Measurements from ENCODE around the gene ENTPD8. TPM values are rescaled to one million over a fixed set of nuclear protein-coding genes. Genes with fewer than 3 reads are reported as not detected.

ENTPD8 gene
- total and polyA plus RNA-seq, 2 donors = 0.14 to 3.8 TPM

- 94% methylated on average over 42 of the region's 42 CpGs for WGBS
- no peaks in the 10 kb centered on the region for H3K9me3 ChIP-seq (ENCODE audit: control insufficient read depth in 2 of 2, insufficient read depth in 1 of 2, low read length in 1 of 2)
- no peak for DNase-seq (ENCODE audit: low read depth in 6 of 9, low spot score in 9 of 9)
- no peak overlapping the region for H3K4me3 ChIP-seq (ENCODE audit: low read length in 2 of 2)
- H3K27ac ChIP-seq (ENCODE audit: low read depth in 1 of 2, low read length in 1 of 2) = no peak overlapping the region
- no peaks in the 10 kb centered on the region for H3K4me1 ChIP-seq (ENCODE audit: control insufficient read depth in 2 of 2, insufficient read depth in 2 of 2, low read length in 2 of 2)
- H3K36me3 ChIP-seq (ENCODE audit: control insufficient read depth in 2 of 2, insufficient read depth in 2 of 2, low read length in 1 of 2) = no peaks in the 10 kb centered on the region
- H3K27me3 ChIP-seq (ENCODE audit: control insufficient read depth in 2 of 2, insufficient read depth in 1 of 2, low read length in 1 of 2) = peaks cover 1 to 10% of the 10 kb centered on the region in 2 donors
Measured at GRCh38 chr9:137435980-137436760, 5.0 kb downstream of the ENTPD8 start.

GRCh38 chr9:137435381-137435891, 5.7 kb downstream of the ENTPD8 start:
- Histone ChIP-seq H3K9me3 (ENCODE audit: control insufficient read depth in 2 of 2, insufficient read depth in 1 of 2, low read length in 1 of 2) (no peaks in the 10 kb centered on the region), H3K36me3 (ENCODE audit: control insufficient read depth in 2 of 2, insufficient read depth in 2 of 2, low read length in 1 of 2) (no peaks in the 10 kb centered on the region), H3K27ac (ENCODE audit: low read depth in 1 of 2, low read length in 1 of 2) (no peak overlapping the region), H3K4me3 (ENCODE audit: low read length in 2 of 2) (no peak overlapping the region), H3K27me3 (ENCODE audit: control insufficient read depth in 2 of 2, insufficient read depth in 1 of 2, low read length in 1 of 2) (peaks cover 0 to 8% of the 10 kb centered on the region in 2 donors), H3K4me1 (ENCODE audit: control insufficient read depth in 2 of 2, insufficient read depth in 2 of 2, low read length in 2 of 2) (no peaks in the 10 kb centered on the region)
- no peak for DNase-seq (ENCODE audit: low read depth in 6 of 9, low spot score in 9 of 9)
- WGBS = 87% methylated on average over 20 of the region's 20 CpGs

GRCh38 chr9:137434498-137435380, 6.4 kb downstream of the ENTPD8 start:
- Histone ChIP-seq H3K27ac (ENCODE audit: low read depth in 1 of 2, low read length in 1 of 2) (no peak overlapping the region), H3K9me3 (ENCODE audit: control insufficient read depth in 2 of 2, insufficient read depth in 1 of 2, low read length in 1 of 2) (no peaks in the 10 kb centered on the region)

GRCh38 chr9:137433916-137434431, 7.2 kb downstream of the ENTPD8 start:
- H3K36me3 ChIP-seq (ENCODE audit: control insufficient read depth in 2 of 2, insufficient read depth in 2 of 2, low read length in 1 of 2) = no peaks in the 10 kb centered on the region
- H3K9me3 ChIP-seq (ENCODE audit: control insufficient read depth in 2 of 2, insufficient read depth in 1 of 2, low read length in 1 of 2) = no peaks in the 10 kb centered on the region
- no peak for DNase-seq (ENCODE audit: low read depth in 6 of 9, low spot score in 9 of 9)
- no peaks in the 10 kb centered on the region for H3K4me1 ChIP-seq (ENCODE audit: control insufficient read depth in 2 of 2, insufficient read depth in 2 of 2, low read length in 2 of 2)
- H3K27me3 ChIP-seq (ENCODE audit: control insufficient read depth in 2 of 2, insufficient read depth in 1 of 2, low read length in 1 of 2) = peaks cover 0 to 2% of the 10 kb centered on the region in 2 donors
- no peak overlapping the region for H3K4me3 ChIP-seq (ENCODE audit: low read length in 2 of 2)
- no peak overlapping the region for H3K27ac ChIP-seq (ENCODE audit: low read depth in 1 of 2, low read length in 1 of 2)
- WGBS = 94% methylated on average over 26 of the region's 26 CpGs

More at GRCh38 chr9:137434498-137435380, 6.4 kb downstream of the ENTPD8 start:
- no peaks in the 10 kb centered on the region for H3K4me1 ChIP-seq (ENCODE audit: control insufficient read depth in 2 of 2, insufficient read depth in 2 of 2, low read length in 2 of 2)
- no peaks in the 10 kb centered on the region for H3K36me3 ChIP-seq (ENCODE audit: control insufficient read depth in 2 of 2, insufficient read depth in 2 of 2, low read length in 1 of 2)
- H3K27me3 ChIP-seq (ENCODE audit: control insufficient read depth in 2 of 2, insufficient read depth in 1 of 2, low read length in 1 of 2) = peaks cover 0 to 8% of the 10 kb centered on the region in 2 donors
- 72% methylated on average over 43 of the region's 43 CpGs for WGBS
- no peak for DNase-seq (ENCODE audit: low read depth in 6 of 9, low spot score in 9 of 9)
- no peak overlapping the region for H3K4me3 ChIP-seq (ENCODE audit: low read length in 2 of 2)

GRCh38 chr9:137433349-137433915, 7.7 kb downstream of the ENTPD8 start:
- WGBS = 93% methylated on average over 19 of the region's 19 CpGs
- no peaks in the 10 kb centered on the region for H3K36me3 ChIP-seq (ENCODE audit: control insufficient read depth in 2 of 2, insufficient read depth in 2 of 2, low read length in 1 of 2)
- no peaks in the 10 kb centered on the region for H3K4me1 ChIP-seq (ENCODE audit: control insufficient read depth in 2 of 2, insufficient read depth in 2 of 2, low read length in 2 of 2)
- peaks cover 0 to 2% of the 10 kb centered on the region in 2 donors for H3K27me3 ChIP-seq (ENCODE audit: control insufficient read depth in 2 of 2, insufficient read depth in 1 of 2, low read length in 1 of 2)
- no peak overlapping the region for H3K4me3 ChIP-seq (ENCODE audit: low read length in 2 of 2)
- H3K27ac ChIP-seq (ENCODE audit: low read depth in 1 of 2, low read length in 1 of 2) = no peak overlapping the region
- DNase-seq (ENCODE audit: low read depth in 6 of 9, low spot score in 9 of 9) = no peak
- H3K9me3 ChIP-seq (ENCODE audit: control insufficient read depth in 2 of 2, insufficient read depth in 1 of 2, low read length in 1 of 2) = no peaks in the 10 kb centered on the region

- WGBS = 94% methylated on average over 20 of the region's 20 CpGs
- H3K27ac ChIP-seq (ENCODE audit: low read depth in 1 of 2, low read length in 1 of 2) = no peak overlapping the region
- no peaks in the 10 kb centered on the region for H3K4me1 ChIP-seq (ENCODE audit: control insufficient read depth in 2 of 2, insufficient read depth in 2 of 2, low read length in 2 of 2)
- H3K27me3 ChIP-seq (ENCODE audit: control insufficient read depth in 2 of 2, insufficient read depth in 1 of 2, low read length in 1 of 2) = peaks cover 0 to 8% of the 10 kb centered on the region in 2 donors
- no peak for DNase-seq (ENCODE audit: low read depth in 6 of 9, low spot score in 9 of 9)
- H3K9me3 ChIP-seq (ENCODE audit: control insufficient read depth in 2 of 2, insufficient read depth in 1 of 2, low read length in 1 of 2) = no peaks in the 10 kb centered on the region
- H3K36me3 ChIP-seq (ENCODE audit: control insufficient read depth in 2 of 2, insufficient read depth in 2 of 2, low read length in 1 of 2) = no peaks in the 10 kb centered on the region
- no peak overlapping the region for H3K4me3 ChIP-seq (ENCODE audit: low read length in 2 of 2)
Measured at GRCh38 chr9:137432687-137433348, 8.3 kb downstream of the ENTPD8 start.

GRCh38 chr9:137431416-137431931, 9.7 kb downstream of the ENTPD8 start:
- H3K36me3 ChIP-seq (ENCODE audit: control insufficient read depth in 2 of 2, insufficient read depth in 2 of 2, low read length in 1 of 2) = no peaks in the 10 kb centered on the region
- 89% methylated on average over 21 of the region's 21 CpGs for WGBS
- peaks cover 0 to 2% of the 10 kb centered on the region in 2 donors for H3K4me1 ChIP-seq (ENCODE audit: control insufficient read depth in 2 of 2, insufficient read depth in 2 of 2, low read length in 2 of 2)
- no peak overlapping the region for H3K27ac ChIP-seq (ENCODE audit: low read depth in 1 of 2, low read length in 1 of 2)
- no peak for DNase-seq (ENCODE audit: low read depth in 6 of 9, low spot score in 9 of 9)
- peaks cover 0 to 16% of the 10 kb centered on the region in 2 donors for H3K27me3 ChIP-seq (ENCODE audit: control insufficient read depth in 2 of 2, insufficient read depth in 1 of 2, low read length in 1 of 2)
- H3K9me3 ChIP-seq (ENCODE audit: control insufficient read depth in 2 of 2, insufficient read depth in 1 of 2, low read length in 1 of 2) = no peaks in the 10 kb centered on the region
- no peak overlapping the region for H3K4me3 ChIP-seq (ENCODE audit: low read length in 2 of 2)

- peaks cover 0 to 22% of the 10 kb centered on the region in 2 donors for H3K27me3 ChIP-seq (ENCODE audit: control insufficient read depth in 2 of 2, insufficient read depth in 1 of 2, low read length in 1 of 2)
- peaks cover 0 to 2% of the 10 kb centered on the region in 2 donors for H3K4me1 ChIP-seq (ENCODE audit: control insufficient read depth in 2 of 2, insufficient read depth in 2 of 2, low read length in 2 of 2)
- H3K27ac ChIP-seq (ENCODE audit: low read depth in 1 of 2, low read length in 1 of 2) = no peak overlapping the region
- no peaks in the 10 kb centered on the region for H3K9me3 ChIP-seq (ENCODE audit: control insufficient read depth in 2 of 2, insufficient read depth in 1 of 2, low read length in 1 of 2)
- 96% methylated on average over 27 of the region's 27 CpGs for WGBS
- no peaks in the 10 kb centered on the region for H3K36me3 ChIP-seq (ENCODE audit: control insufficient read depth in 2 of 2, insufficient read depth in 2 of 2, low read length in 1 of 2)
- no peak for DNase-seq (ENCODE audit: low read depth in 6 of 9, low spot score in 9 of 9)
- no peak overlapping the region for H3K4me3 ChIP-seq (ENCODE audit: low read length in 2 of 2)
Measured at GRCh38 chr9:137430723-137431415, 10.3 kb downstream of the ENTPD8 start.
